SK-N-SH (cell line): ENCODE results near the gene LYZL6. TPM values are rescaled to one million over a fixed set of nuclear protein-coding genes. Genes with fewer than 3 reads are reported as not detected.

Experiments used
- CTCF ChIA-PET: fragments of 300-600, 350-600 bp; formaldehyde crosslinking; extraction: SDS; loops from one replicate; lab custom pipeline; 2021; lab: Yijun Ruan, JAX
- POLR2A ChIA-PET: fragments of 350-600 bp; sonication (Branson Sonifier 250); formaldehyde crosslinking; extraction: SDS; loops from one replicate; lab custom pipeline; 2020; ENCODE audit warnings: antibody characterized with exemption, inconsistent platforms; lab: Yijun Ruan, JAX
- DNase-seq: peaks from one replicate; pipeline ENCODE4 v3.0.0; 2012
- H2AFZ ChIP-seq: fragments of 200-600 bp; sonication (generic); 2 replicates; pipeline ENCODE4 v1.8.1; 2016; ENCODE audit warnings: antibody characterized with exemption, mild to moderate bottlenecking, low read depth
- H3F3A ChIP-seq: fragments of 200-600 bp; sonication (generic); replicated peaks from 2 replicates; pipeline ENCODE3; 2016; ENCODE audit warnings: antibody characterized with exemption, mild to moderate bottlenecking; ENCODE audit not compliant: insufficient read depth
- H3K27ac ChIP-seq, 2 experiments: fragments of 200-500 bp in 1 of 2; fragments of 200-600 bp in 1 of 2; sonication (Bioruptor generic) in 1 of 2; sonication (generic), shearing (Covaris generic) in 1 of 2; 2 replicates each; pipeline versions ENCODE4 v1.5.1 to v1.6.1; 2014 to 2016; ENCODE audit warnings: low read depth in 2 of 2, inconsistent platforms in 1 of 2, low read length in 1 of 2, mild to moderate bottlenecking in 1 of 2, mixed read lengths in 1 of 2
- H3K27me3 ChIP-seq: fragments of 200-600 bp; sonication (generic), shearing (Covaris generic); 2 replicates; pipeline ENCODE4 v1.6.1; 2016; ENCODE audit warnings: mixed run types; ENCODE audit not compliant: insufficient read depth
- H3K36me3 ChIP-seq, 2 experiments: fragments of 200-500 bp in 1 of 2; fragments of 200-600 bp in 1 of 2; sonication (Bioruptor generic) in 1 of 2; sonication (generic) in 1 of 2; replicated peaks in 1 of 2; 2 replicates each; pipeline versions ENCODE3 to v1.5.1; 2014 to 2016; ENCODE audit warnings: low read length in 1 of 2, mild to moderate bottlenecking in 1 of 2; ENCODE audit not compliant: insufficient read depth in 2 of 2, control insufficient read depth in 1 of 2
- H3K4me1 ChIP-seq, 2 experiments: fragments of 200-500 bp in 1 of 2; fragments of 200-600 bp in 1 of 2; sonication (Bioruptor generic) in 1 of 2; sonication (generic), shearing (Covaris generic) in 1 of 2; 2 replicates each; pipeline versions ENCODE4 v1.5.1 to v1.6.1; 2014 to 2016; ENCODE audit warnings: low read depth in 1 of 2, low read length in 1 of 2, mixed run types in 1 of 2; ENCODE audit not compliant: insufficient read depth in 2 of 2, control insufficient read depth in 1 of 2
- H3K4me2 ChIP-seq: fragments of 200-600 bp; sonication (generic), shearing (Covaris generic); 2 replicates; pipeline ENCODE4 v1.6.1; 2017; ENCODE audit warnings: mixed run types
- H3K4me3 ChIP-seq, 2 experiments: fragments of 200-500 bp in 1 of 2; fragments of 200-600 bp in 1 of 2; sonication (Bioruptor generic) in 1 of 2; sonication (generic), shearing (Covaris generic) in 1 of 2; 2 replicates each; pipeline versions ENCODE4 v1.5.1 to v1.8.1; 2014 to 2016; ENCODE audit warnings: low read depth in 2 of 2, inconsistent platforms in 1 of 2, low read length in 1 of 2, mild to moderate bottlenecking in 1 of 2, mixed read lengths in 1 of 2, moderate library complexity in 1 of 2
- H3K79me2 ChIP-seq: fragments of 200-600 bp; sonication (generic); 2 replicates; pipeline ENCODE4 v1.8.1; 2017; ENCODE audit warnings: mild to moderate bottlenecking; ENCODE audit not compliant: insufficient read depth
- H3K9ac ChIP-seq: fragments of 200-600 bp; sonication (generic); 2 replicates; pipeline ENCODE4 v1.6.1; 2017; ENCODE audit warnings: mixed run types
- H3K9me2 ChIP-seq: fragments of 200-600 bp; sonication (generic); 2 replicates; pipeline ENCODE4 v1.6.1; 2017; ENCODE audit warnings: mixed run types
- H3K9me3 ChIP-seq: fragments of 200-600 bp; sonication (generic); 2 replicates; pipeline ENCODE4 v1.6.1; 2017; ENCODE audit warnings: mixed run types, mild to moderate bottlenecking, moderate library complexity
- H4K20me1 ChIP-seq: fragments of 200-600 bp; sonication (generic); 2 replicates; pipeline ENCODE4 v1.6.1; 2017; ENCODE audit warnings: mild to moderate bottlenecking, mixed run types; ENCODE audit not compliant: insufficient read depth
- CTCF ChIP-seq: fragments of 200-600 bp; sonication (generic); IDR thresholded peaks from 2 replicates; pipeline ENCODE4 v1.6.1; 2017; ENCODE audit warnings: antibody characterized with exemption, mild to moderate bottlenecking, moderate library complexity
- ELF1 ChIP-seq: IDR thresholded peaks from 2 replicates; pipeline ENCODE4 v1.4.0; 2012
- EP300 ChIP-seq, 2 experiments: IDR thresholded peaks; 2 replicates each; pipeline versions ENCODE4 v1.4.0 to v1.6.1; 2012; ENCODE audit warnings: borderline replicate concordance in 1 of 2, low read depth in 1 of 2, low read length in 1 of 2
- FOXM1 ChIP-seq: IDR thresholded peaks from 2 replicates; pipeline ENCODE4 v1.4.0; 2012; ENCODE audit warnings: low read depth, mild to moderate bottlenecking
- GABPA ChIP-seq: IDR thresholded peaks from 2 replicates; pipeline ENCODE4 v1.4.0; 2012; ENCODE audit warnings: low read depth, mild to moderate bottlenecking
- NFIC ChIP-seq: IDR thresholded peaks from 2 replicates; pipeline ENCODE4 v1.4.0; 2012; ENCODE audit warnings: borderline replicate concordance
- NRF1 ChIP-seq: IDR thresholded peaks from 2 replicates; pipeline ENCODE4 v1.6.1; 2012; ENCODE audit warnings: low read depth, mild to moderate bottlenecking, low read length
- POLR2AphosphoS5 ChIP-seq: IDR thresholded peaks from 2 replicates; pipeline ENCODE4 v1.6.1; 2012; ENCODE audit warnings: low read depth, low read length
- RAD21 ChIP-seq: IDR thresholded peaks from 2 replicates; pipeline ENCODE4 v1.6.1; 2012; ENCODE audit warnings: mild to moderate bottlenecking, low read length
- RFX5 ChIP-seq: IDR thresholded peaks from 2 replicates; pipeline ENCODE4 v1.6.1; 2012; ENCODE audit warnings: mild to moderate bottlenecking, improper control_type of control experiment, low read length
- RXRA ChIP-seq: IDR thresholded peaks from 2 replicates; pipeline ENCODE4 v1.4.0; 2012; ENCODE audit warnings: low read depth, mild to moderate bottlenecking, borderline replicate concordance
- SIN3A ChIP-seq: IDR thresholded peaks from 2 replicates; pipeline ENCODE4 v1.6.1; 2012; ENCODE audit warnings: low read depth, mild to moderate bottlenecking, low read length, moderate library complexity, borderline replicate concordance
- TAF1 ChIP-seq: IDR thresholded peaks from 2 replicates; pipeline ENCODE4 v1.6.1; 2012; ENCODE audit warnings: low read depth, mild to moderate bottlenecking, low read length, moderate library complexity, borderline replicate concordance
- TEAD4 ChIP-seq: IDR thresholded peaks from 2 replicates; pipeline ENCODE4 v1.4.0; 2012; ENCODE audit warnings: mild to moderate bottlenecking, borderline replicate concordance; ENCODE audit not compliant: insufficient read depth
- USF1 ChIP-seq: IDR thresholded peaks from 2 replicates; pipeline ENCODE4 v1.4.0; 2012; ENCODE audit warnings: low read depth, borderline replicate concordance
- USF2 ChIP-seq: fragments of 150-350 bp; IDR thresholded peaks from 2 replicates; pipeline ENCODE4 v1.6.1; 2017; ENCODE audit warnings: antibody characterized with exemption, low read length, low read depth, borderline replicate concordance
- ZBTB33 ChIP-seq: IDR thresholded peaks from 2 replicates; pipeline ENCODE4 v1.4.0; 2012; ENCODE audit warnings: low read depth, borderline replicate concordance
- WGBS: methylation state at CpG from one replicate; pipeline ENCODE4 v1.1.6; 2017; ENCODE audit warnings: low lambda C conversion rate; 5-methylcytosine and 5-hydroxymethylcytosine counted together
- polyA plus RNA-seq, 3 experiments: library from polyadenylated mRNA; depleted of rRNA; stranded (reverse); fragments of >200 nt; gene quantifications; 2 replicates each; pipeline ENCODE4 v1.2.3, GENCODE V29; 2012
- TF ChIP-seq, protein P1 (sequence below): fragments of 150-350 bp; IDR thresholded peaks from 2 replicates; pipeline ENCODE4 v1.6.1; 2016; ENCODE audit warnings: mild to moderate bottlenecking, low read depth, low read length

LYZL6 gene
- polyA plus RNA-seq, 1 of the 3 experiments (the other 2 are of a cell fraction), result not detected

DNA sequence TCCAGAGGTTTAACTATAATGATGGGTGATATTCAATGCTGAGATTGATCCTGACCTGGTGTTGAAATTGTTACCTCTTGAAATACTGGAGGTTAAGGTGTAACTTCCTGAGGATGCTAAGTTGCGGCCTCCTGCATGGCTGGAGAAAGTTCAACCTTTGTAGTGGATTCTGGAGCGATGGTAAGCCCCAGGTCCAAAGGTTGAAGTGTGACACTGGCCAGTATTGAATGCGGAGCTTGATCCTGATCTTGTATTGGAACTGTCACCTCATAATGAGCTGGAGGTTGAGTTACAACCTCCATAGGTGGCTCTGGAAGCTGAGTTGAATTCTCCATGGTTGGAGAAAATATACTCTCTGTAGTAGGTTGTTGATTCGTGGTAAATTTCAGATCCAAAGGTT, 29.9 kb downstream of the LYZL6 start:
- Histone ChIP-seq H3K27me3 (no peaks in the 10 kb centered on the region), H3K9me3 (no peaks in the 10 kb centered on the region), H4K20me1 (no peaks in the 10 kb centered on the region), H2AFZ (no peak overlapping the region), H3F3A (no peaks in the 10 kb centered on the region), H3K9me2 (no peaks in the 10 kb centered on the region), H3K4me3 (no peak overlapping the region), H3K79me2 (no peaks in the 10 kb centered on the region), H3K4me1 (no peaks in the 10 kb centered on the region), H3K4me2 (no peak overlapping the region), H3K9ac (no peak overlapping the region), H3K27ac (no peak overlapping the region), H3K36me3 (no peaks in the 10 kb centered on the region)
- no peak for DNase-seq
- 36% methylated on average over 4 of the region's 4 CpGs for WGBS
- POLR2A ChIA-PET, result no interaction called here
- no peak for TF ChIP-seq NFIC
- no peak for TF ChIP-seq RXRA
- TF ChIP-seq, protein P1, sequence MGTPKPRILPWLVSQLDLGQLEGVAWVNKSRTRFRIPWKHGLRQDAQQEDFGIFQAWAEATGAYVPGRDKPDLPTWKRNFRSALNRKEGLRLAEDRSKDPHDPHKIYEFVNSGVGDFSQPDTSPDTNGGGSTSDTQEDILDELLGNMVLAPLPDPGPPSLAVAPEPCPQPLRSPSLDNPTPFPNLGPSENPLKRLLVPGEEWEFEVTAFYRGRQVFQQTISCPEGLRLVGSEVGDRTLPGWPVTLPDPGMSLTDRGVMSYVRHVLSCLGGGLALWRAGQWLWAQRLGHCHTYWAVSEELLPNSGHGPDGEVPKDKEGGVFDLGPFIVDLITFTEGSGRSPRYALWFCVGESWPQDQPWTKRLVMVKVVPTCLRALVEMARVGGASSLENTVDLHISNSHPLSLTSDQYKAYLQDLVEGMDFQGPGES, result no peak
- TF ChIP-seq RAD21, result no peak
- no peak for TF ChIP-seq USF2
- TF ChIP-seq NRF1, result no peak
- no peak for TF ChIP-seq EP300 (IDR thresholded peaks at IDR 0.05; ENCODE audit: borderline replicate concordance in 1 of 2, low read depth in 1 of 2, low read length in 1 of 2)
- TF ChIP-seq TEAD4, result no peak
- no peak for TF ChIP-seq FOXM1
- no peak for TF ChIP-seq ZBTB33
- TF ChIP-seq TAF1, result no peak
- TF ChIP-seq SIN3A, result no peak
- TF ChIP-seq CTCF, result no peak
- TF ChIP-seq ELF1, result no peak
- no peak for TF ChIP-seq RFX5
- TF ChIP-seq GABPA, result no peak
- no peak for TF ChIP-seq POLR2AphosphoS5
- TF ChIP-seq USF1, result no peak
- CTCF ChIA-PET, result interaction anchor here (0.9 kb wide), 1 partner anchor 64 kb away, joined by 3 read pairs; no protein-coding TSS in a partner anchor
